Skeletal muscle cell (primary cell): ENCODE data around the gene KCNK6.
A peak's percentile ranks its signal among the peaks of the same experiment; 100 is the strongest.

Experiments used
- DNase-seq: peaks from one replicate; pipeline ENCODE4 v3.0.0-alpha.2; 2010; ENCODE audit warnings: low read depth
- H3K4me3 ChIP-seq: 2 replicates; pipeline ENCODE4 v1.5.1; 2011; ENCODE audit warnings: low read depth, mild to moderate bottlenecking, control low read depth, low read length, moderate library complexity

The KCNK6 gene

DNA sequence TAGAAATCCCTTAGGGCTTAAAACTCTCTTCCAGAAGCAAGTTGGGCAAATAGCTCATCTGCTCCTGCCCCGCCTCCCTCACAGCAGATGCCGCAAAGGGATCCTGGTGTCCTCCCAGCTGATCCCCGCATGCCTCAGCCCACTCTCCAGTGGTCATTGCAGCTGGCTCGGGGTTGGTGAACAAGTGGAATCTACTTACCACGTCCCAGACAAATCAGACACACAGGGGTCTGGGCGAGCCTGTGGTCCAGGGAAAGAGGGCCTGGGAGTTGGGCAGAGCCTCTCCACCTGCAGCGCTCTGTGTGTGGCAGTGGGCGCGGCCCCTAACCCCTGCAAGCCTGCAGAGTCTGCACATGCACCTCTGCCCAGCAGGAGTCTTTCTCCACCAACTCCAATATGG lies 26.4 kb upstream of the KCNK6 start:
- no peak for DNase-seq
- H3K4me3 ChIP-seq, result no peak overlapping the region

GRCh38 chr19:38294090-38294489 lies 25.6 kb upstream of the KCNK6 start:
- DNase-seq, result no peak

GRCh38 chr19:38298821-38299680 lies 20.6 kb upstream of the KCNK6 start:
- H3K4me3 ChIP-seq, result no peak overlapping the region
- no peak for DNase-seq

More at GRCh38 chr19:38294090-38294489, 25.6 kb upstream of the KCNK6 start:
- no peak overlapping the region for H3K4me3 ChIP-seq

- no peak for DNase-seq
- H3K4me3 ChIP-seq, result no peak within 1 kb of the TSS
Measured at GRCh38 chr19:38303517-38304351, 15.9 kb upstream of the KCNK6 start, which contains the start of gene C19orf33. Gene C19orf33 (plus strand): TSS chr19:38304251. CDS start chr19:38304262, 11 bp downstream.

GRCh38 chr19:38304352-38304865 lies 15.2 kb upstream of the KCNK6 start:
- no peak for DNase-seq
- H3K4me3 ChIP-seq, result no peak overlapping the region

- DNase-seq, result no peak
- no peak overlapping the region for H3K4me3 ChIP-seq
Measured at GRCh38 chr19:38304866-38305429, 14.7 kb upstream of the KCNK6 start.

GRCh38 chr19:38306236-38306635 lies 13.4 kb upstream of the KCNK6 start:
- DNase-seq, result no peak
- no peak overlapping the region for H3K4me3 ChIP-seq

DNA sequence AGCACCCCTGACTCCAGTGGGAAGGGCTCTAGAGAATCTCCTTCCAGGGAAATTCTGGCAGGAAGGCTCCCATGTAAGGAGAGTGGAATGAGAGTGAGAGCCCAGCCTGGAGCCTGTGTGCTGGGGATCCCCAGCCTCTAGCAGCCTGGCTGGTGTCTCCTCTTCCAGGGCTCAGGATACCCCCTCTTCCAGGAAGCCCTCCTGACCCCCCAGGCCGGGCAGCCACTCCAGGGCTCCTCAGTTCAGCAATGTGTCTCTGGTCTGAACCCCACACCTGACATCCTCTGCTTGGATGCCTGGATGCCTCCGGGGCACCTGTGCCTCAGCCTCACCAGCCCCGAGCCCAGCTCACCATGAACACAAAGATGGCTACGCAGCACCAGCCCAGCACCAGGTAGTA lies 12.6 kb upstream of the KCNK6 start:
- DNase-seq, result no peak
- no peak overlapping the region for H3K4me3 ChIP-seq

DNA sequence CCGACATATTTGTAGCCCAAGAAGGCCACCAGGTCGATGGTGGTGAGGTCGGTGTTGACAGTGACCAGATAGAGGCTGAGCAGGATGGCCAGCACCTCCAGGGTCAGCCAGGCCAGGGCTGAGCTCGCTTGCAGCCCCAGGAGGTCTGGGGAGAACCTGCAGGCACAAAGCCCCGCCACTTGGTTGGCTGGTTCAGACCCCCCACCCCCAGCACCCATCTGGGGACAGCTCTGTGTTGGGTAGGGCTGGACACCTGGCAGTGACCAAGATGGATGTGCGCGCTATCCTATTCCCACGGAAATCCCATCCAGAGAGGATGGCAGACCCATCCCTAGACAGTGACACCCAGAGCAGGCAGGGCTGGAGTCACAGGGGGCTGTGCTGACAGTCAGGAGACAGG lies 12.0 kb upstream of the KCNK6 start:
- DNase-seq, result no peak
- H3K4me3 ChIP-seq, result no peak overlapping the region

DNA sequence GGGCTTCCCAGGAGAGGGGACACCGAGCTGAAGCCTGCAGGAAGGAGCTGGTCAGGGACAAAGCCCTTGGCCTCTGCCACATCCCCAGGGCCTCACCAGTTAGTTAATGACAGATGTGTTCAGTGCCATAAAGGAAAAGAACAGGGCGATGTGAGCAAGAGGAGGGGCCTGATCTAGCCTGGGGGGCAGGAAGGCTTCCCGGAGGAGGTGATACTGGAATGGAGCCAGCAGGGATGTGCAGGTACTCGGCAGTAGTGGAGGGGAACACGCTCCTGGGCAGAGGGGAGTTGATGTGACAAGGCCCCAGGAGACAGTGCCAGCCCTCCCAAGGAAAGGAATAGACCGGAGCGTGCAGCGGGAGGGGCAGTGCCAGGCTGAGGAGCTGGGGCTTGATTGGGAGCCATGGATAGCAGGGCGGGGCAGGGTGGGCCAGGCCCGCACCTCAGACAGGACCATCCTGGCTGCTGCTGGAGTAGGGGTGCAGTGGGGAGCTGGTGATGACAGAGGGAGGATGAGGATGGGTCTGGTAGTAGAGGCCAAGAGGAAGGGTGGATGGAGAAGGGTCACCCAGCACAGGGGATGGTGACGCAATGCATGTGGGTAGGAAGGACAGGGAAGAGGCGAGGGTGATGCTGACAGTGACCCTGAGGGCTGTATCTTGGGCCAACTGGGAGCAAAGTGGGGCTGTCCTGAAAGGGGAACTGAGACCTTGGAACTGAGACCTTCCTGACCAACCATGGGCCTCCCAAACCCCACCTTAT lies 11.5 kb upstream of the KCNK6 start:
- no peak for DNase-seq
- H3K4me3 ChIP-seq, result no peak overlapping the region

DNA sequence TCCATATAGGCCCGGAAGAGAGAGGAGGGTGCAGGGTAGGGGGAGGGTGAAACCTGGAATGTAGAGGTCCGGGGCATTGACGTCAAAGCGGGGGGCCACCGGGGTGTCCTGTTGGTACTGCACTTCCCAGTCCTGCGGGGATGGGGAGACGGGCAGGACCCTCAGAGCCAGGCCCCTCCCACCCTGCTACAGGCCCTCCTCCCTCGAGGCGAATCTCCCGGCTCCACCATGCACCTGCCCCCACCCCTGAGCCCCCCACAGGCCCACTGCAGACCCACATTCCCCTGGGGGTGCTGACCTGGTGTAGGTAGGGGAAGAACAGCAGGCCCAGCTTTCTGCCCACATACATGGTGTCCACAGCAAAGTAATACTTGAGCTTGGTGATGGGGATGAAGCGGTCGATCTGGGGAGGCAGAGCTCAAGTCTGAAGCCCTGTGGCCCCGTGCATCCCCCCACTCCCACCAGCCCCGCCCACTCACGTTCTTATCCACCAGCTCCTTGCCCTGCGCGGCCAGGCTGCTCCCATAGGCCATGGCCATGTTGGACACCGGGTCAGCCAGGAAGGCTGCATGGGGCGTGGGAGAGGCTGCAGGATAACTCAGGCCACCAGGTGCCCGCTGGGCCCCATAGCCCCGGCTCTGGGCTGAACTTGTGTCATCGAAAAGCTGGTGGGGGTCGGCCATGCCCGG lies 10.6 kb upstream of the KCNK6 start:
- H3K4me3 ChIP-seq, result no peak overlapping the region
- no peak for DNase-seq

- H3K4me3 ChIP-seq, result no peak overlapping the region
- no peak for DNase-seq
Measured at GRCh38 chr19:38309615-38310278, 9.9 kb upstream of the KCNK6 start.

DNA sequence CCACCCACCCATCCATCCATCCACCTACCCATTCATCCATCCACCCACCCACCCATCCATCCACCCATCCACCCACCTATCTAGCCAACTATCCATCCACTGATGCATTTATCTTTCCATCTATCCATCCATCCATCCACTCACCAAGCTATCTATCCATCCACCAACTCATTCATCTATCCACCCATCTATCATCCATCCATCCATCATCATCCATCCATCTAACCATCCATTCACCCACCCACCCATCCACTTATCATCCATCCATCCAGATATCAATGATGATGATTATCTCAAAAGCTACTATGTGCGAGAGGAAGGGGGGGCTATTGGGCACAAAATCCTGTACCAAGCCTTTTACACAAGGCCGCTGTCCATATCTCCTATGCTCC lies 9.4 kb upstream of the KCNK6 start:
- no peak for DNase-seq
- no peak overlapping the region for H3K4me3 ChIP-seq

DNA sequence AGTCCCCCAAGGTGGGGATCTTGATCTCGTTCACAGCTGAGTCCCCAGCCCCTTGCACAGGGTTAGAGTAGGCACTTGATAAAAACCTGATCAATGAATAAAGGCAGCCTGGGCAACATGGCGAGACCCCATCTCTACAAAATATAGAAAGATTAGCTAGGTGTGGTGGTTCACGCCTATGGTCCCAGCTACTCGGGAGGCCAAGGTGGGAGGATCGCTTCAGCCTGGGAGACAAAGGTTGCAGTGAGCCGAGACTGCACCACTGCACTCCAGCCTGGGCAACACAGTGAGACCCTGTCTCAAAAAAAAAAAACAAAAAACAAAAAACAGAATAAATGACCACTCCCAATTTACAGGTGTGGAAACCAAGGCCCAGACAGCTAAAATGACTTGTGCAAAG lies 8.7 kb upstream of the KCNK6 start:
- no peak for DNase-seq
- H3K4me3 ChIP-seq, result no peak overlapping the region

GRCh38 chr19:38315657-38316476 lies 3.8 kb upstream of the KCNK6 start, which contains the start of gene YIF1B:
Gene YIF1B (minus strand): TSS chr19:38315947. CDS start chr19:38315917, 30 bp downstream.
- peak within 1 kb of the TSS; percentile 82 for H3K4me3 ChIP-seq
- DNase-seq, result peak; percentile 88

GRCh38 chr19:38316477-38317067 lies 3.1 kb upstream of the KCNK6 start:
- peak overlapping the region; percentile 40 for H3K4me3 ChIP-seq
- DNase-seq, result no peak

DNA sequence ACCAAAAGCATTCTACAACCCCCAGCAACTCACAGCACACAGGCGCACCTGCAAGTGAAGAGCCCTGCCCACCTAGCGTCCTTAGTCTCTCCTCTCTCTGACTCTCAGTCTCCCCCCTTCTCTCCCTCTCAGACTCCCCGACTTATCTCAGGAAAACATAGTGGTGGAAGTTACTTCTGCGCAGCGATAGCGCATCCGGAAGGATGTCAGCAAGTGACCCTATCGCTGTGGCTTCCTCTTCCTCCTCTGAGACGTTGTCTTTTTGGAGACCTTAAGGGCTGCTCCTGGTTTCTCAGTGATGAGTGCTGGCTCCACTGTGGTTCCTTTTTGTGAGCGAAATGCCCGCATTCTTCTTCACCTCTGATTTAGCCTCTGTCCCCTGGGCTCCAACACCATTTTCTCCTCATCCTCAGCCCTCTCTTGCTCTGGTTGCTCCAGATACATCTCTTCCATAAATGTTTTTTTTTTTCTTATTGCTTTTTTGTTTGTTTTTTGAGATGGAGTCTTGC lies 2.5 kb upstream of the KCNK6 start:
- no peak overlapping the region for H3K4me3 ChIP-seq
- no peak for DNase-seq
